Neural progenitor cell (in vitro differentiated cells): Measurements from ENCODE around the gene ID2.

Experiments used
- EZH2 ChIP-seq: fragments of 200-600 bp; sonication (generic); IDR thresholded peaks from 2 replicates; pipeline ENCODE4 v1.6.1; 2017; ENCODE audit warnings: antibody characterized with exemption, mild to moderate bottlenecking, moderate library complexity
- EZH2phosphoT487 ChIP-seq: fragments of 200-600 bp; sonication (generic); IDR thresholded peaks from 2 replicates; pipeline ENCODE4 v1.6.1; 2017; ENCODE audit warnings: antibody characterized with exemption
- TF ChIP-seq, protein P1 (sequence below): fragments of 200-600 bp; sonication (generic); IDR thresholded peaks from 2 replicates; pipeline ENCODE4 v1.5.1; 2017; ENCODE audit warnings: antibody characterized with exemption, mild to moderate bottlenecking

DNA sequence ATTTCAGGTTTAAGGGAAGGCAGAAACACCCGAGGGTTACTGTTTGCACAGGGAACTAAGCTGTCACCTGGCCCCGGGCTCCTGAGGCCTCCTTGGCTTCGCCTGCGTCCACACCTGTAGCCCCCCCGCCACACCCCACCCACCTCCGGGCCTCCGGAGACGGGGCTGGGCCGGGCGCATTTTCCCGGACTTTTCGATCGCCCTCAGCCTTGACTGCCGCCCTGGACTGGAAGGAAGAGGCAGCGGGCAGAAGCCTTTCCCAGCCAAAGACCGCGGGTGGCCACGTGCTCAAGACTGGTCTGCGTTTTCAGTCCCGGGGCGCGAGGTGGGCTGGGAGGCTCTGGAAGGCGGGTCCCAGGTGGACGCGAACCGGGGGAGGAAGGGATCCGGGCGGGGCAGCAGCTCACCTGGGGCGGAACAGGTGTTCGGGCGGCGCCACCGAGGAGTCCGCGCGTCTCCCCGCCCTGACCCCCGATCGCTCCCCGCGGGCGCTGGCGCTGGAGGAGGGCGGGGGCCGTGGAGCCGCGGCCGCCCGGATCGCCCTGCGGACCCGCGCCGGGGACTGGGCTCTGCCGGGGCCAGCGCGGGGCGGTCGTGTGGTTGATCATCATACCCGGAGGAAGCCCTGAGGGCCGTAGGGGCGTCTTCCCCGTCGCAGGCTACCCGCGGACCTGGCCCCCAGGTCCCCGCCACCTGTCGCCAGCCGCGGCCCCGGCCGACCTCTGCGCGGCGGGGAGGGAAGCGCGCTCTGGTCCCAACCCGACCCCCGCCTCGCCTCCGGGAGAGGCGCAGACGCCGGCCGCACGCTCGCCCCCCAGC, 3.2 kb downstream of the ID2 start:
- TF ChIP-seq, protein P1, sequence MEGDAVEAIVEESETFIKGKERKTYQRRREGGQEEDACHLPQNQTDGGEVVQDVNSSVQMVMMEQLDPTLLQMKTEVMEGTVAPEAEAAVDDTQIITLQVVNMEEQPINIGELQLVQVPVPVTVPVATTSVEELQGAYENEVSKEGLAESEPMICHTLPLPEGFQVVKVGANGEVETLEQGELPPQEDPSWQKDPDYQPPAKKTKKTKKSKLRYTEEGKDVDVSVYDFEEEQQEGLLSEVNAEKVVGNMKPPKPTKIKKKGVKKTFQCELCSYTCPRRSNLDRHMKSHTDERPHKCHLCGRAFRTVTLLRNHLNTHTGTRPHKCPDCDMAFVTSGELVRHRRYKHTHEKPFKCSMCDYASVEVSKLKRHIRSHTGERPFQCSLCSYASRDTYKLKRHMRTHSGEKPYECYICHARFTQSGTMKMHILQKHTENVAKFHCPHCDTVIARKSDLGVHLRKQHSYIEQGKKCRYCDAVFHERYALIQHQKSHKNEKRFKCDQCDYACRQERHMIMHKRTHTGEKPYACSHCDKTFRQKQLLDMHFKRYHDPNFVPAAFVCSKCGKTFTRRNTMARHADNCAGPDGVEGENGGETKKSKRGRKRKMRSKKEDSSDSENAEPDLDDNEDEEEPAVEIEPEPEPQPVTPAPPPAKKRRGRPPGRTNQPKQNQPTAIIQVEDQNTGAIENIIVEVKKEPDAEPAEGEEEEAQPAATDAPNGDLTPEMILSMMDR: no peak
- TF ChIP-seq EZH2phosphoT487: no peak
- no peak for TF ChIP-seq EZH2
